DOHH2 (cell line): ENCODE results near the gene TAPT1.

Experiments
- EZH2phosphoT487 ChIP-seq: fragments of 200-600 bp; sonication (generic); IDR thresholded peaks from 2 replicates; pipeline ENCODE4 v1.6.1; 2017; ENCODE audit warnings: borderline replicate concordance, mild to moderate bottlenecking, antibody characterized with exemption, low read length, moderate library complexity, mixed read lengths
- TF ChIP-seq, protein P1 (sequence below): fragments of 200-600 bp; sonication (generic); IDR thresholded peaks from one replicate; pipeline ENCODE4 v1.5.1; 2014; ENCODE audit warnings: antibody characterized with exemption, mild to moderate bottlenecking, low read depth, low read length; ENCODE audit not compliant: poor library complexity, severe bottlenecking

DNA sequence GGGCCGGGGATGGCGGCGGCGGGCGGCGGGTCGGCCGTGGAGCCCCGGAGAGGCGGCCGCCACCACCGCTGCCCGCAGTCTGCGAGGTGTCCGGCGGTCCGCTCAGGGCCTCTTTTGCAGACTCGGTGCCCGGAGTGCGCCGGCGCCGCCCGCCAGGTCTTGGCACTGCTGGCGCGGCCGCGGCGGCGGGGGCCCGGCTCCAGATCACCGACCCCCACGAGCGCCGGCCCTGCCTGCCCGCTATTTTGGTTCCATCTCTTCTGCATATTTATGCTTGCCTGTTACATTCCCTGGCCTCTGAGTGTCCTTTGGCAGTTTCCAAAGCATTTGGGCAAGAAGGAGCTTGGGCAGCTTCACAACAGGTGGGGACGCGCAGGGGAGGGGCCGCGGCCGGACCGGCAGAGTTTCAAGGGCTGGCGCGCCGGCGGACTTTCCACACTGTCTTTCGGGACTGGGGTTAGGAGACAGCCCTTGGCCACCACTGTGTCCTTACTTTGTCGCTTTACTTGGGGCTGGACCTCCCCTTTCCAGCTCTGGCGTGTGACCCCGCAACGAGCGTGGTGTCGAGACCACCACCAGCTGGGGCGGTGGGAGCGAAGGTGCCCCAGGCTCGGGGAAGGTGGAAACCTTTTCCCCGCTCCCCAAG, 668 bp upstream of the TAPT1 start:
- TF ChIP-seq, protein P1, sequence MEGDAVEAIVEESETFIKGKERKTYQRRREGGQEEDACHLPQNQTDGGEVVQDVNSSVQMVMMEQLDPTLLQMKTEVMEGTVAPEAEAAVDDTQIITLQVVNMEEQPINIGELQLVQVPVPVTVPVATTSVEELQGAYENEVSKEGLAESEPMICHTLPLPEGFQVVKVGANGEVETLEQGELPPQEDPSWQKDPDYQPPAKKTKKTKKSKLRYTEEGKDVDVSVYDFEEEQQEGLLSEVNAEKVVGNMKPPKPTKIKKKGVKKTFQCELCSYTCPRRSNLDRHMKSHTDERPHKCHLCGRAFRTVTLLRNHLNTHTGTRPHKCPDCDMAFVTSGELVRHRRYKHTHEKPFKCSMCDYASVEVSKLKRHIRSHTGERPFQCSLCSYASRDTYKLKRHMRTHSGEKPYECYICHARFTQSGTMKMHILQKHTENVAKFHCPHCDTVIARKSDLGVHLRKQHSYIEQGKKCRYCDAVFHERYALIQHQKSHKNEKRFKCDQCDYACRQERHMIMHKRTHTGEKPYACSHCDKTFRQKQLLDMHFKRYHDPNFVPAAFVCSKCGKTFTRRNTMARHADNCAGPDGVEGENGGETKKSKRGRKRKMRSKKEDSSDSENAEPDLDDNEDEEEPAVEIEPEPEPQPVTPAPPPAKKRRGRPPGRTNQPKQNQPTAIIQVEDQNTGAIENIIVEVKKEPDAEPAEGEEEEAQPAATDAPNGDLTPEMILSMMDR, result no peak
- no peak for TF ChIP-seq EZH2phosphoT487
